ENCODE results near the gene POLD2. TPM values are rescaled to one million over a fixed set of nuclear protein-coding genes. Genes with fewer than 3 reads are reported as not detected.

Gene POLD2
- total and polyA plus RNA-seq, 2 of the 8 experiments (the other 6 are each of a cell fraction or from before 2014, with no cell fraction given) = 148 to 214 TPM

GRCh38 chr7:44101966-44102845 is 21.1 kb downstream of the POLD2 start (continued):
- TF ChIP-seq, protein P1, sequence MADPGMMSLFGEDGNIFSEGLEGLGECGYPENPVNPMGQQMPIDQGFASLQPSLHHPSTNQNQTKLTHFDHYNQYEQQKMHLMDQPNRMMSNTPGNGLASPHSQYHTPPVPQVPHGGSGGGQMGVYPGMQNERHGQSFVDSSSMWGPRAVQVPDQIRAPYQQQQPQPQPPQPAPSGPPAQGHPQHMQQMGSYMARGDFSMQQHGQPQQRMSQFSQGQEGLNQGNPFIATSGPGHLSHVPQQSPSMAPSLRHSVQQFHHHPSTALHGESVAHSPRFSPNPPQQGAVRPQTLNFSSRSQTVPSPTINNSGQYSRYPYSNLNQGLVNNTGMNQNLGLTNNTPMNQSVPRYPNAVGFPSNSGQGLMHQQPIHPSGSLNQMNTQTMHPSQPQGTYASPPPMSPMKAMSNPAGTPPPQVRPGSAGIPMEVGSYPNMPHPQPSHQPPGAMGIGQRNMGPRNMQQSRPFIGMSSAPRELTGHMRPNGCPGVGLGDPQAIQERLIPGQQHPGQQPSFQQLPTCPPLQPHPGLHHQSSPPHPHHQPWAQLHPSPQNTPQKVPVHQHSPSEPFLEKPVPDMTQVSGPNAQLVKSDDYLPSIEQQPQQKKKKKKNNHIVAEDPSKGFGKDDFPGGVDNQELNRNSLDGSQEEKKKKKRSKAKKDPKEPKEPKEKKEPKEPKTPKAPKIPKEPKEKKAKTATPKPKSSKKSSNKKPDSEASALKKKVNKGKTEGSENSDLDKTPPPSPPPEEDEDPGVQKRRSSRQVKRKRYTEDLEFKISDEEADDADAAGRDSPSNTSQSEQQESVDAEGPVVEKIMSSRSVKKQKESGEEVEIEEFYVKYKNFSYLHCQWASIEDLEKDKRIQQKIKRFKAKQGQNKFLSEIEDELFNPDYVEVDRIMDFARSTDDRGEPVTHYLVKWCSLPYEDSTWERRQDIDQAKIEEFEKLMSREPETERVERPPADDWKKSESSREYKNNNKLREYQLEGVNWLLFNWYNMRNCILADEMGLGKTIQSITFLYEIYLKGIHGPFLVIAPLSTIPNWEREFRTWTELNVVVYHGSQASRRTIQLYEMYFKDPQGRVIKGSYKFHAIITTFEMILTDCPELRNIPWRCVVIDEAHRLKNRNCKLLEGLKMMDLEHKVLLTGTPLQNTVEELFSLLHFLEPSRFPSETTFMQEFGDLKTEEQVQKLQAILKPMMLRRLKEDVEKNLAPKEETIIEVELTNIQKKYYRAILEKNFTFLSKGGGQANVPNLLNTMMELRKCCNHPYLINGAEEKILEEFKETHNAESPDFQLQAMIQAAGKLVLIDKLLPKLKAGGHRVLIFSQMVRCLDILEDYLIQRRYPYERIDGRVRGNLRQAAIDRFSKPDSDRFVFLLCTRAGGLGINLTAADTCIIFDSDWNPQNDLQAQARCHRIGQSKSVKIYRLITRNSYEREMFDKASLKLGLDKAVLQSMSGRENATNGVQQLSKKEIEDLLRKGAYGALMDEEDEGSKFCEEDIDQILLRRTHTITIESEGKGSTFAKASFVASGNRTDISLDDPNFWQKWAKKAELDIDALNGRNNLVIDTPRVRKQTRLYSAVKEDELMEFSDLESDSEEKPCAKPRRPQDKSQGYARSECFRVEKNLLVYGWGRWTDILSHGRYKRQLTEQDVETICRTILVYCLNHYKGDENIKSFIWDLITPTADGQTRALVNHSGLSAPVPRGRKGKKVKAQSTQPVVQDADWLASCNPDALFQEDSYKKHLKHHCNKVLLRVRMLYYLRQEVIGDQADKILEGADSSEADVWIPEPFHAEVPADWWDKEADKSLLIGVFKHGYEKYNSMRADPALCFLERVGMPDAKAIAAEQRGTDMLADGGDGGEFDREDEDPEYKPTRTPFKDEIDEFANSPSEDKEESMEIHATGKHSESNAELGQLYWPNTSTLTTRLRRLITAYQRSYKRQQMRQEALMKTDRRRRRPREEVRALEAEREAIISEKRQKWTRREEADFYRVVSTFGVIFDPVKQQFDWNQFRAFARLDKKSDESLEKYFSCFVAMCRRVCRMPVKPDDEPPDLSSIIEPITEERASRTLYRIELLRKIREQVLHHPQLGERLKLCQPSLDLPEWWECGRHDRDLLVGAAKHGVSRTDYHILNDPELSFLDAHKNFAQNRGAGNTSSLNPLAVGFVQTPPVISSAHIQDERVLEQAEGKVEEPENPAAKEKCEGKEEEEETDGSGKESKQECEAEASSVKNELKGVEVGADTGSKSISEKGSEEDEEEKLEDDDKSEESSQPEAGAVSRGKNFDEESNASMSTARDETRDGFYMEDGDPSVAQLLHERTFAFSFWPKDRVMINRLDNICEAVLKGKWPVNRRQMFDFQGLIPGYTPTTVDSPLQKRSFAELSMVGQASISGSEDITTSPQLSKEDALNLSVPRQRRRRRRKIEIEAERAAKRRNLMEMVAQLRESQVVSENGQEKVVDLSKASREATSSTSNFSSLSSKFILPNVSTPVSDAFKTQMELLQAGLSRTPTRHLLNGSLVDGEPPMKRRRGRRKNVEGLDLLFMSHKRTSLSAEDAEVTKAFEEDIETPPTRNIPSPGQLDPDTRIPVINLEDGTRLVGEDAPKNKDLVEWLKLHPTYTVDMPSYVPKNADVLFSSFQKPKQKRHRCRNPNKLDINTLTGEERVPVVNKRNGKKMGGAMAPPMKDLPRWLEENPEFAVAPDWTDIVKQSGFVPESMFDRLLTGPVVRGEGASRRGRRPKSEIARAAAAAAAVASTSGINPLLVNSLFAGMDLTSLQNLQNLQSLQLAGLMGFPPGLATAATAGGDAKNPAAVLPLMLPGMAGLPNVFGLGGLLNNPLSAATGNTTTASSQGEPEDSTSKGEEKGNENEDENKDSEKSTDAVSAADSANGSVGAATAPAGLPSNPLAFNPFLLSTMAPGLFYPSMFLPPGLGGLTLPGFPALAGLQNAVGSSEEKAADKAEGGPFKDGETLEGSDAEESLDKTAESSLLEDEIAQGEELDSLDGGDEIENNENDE (IDR thresholded peaks at IDR 0.05; ENCODE audit: insufficient replicate concordance, low read length) = no peak
- TF ChIP-seq GABPA (IDR thresholded peaks at IDR 0.05; ENCODE audit: borderline replicate concordance, insufficient read depth, low read length) (no peak), NANOG (IDR thresholded peaks at IDR 0.05; ENCODE audit: insufficient read depth, low read depth, low read length, poor library complexity, severe bottlenecking) (no peak), TAF1 (IDR thresholded peaks at IDR 0.05; ENCODE audit: low read depth, low read length) (no peak), CEBPB (IDR thresholded peaks at IDR 0.05; ENCODE audit: low read depth, low read length) (no peak), MAX (IDR thresholded peaks at IDR 0.05) (no peak)
- TF ChIP-seq, protein P2, sequence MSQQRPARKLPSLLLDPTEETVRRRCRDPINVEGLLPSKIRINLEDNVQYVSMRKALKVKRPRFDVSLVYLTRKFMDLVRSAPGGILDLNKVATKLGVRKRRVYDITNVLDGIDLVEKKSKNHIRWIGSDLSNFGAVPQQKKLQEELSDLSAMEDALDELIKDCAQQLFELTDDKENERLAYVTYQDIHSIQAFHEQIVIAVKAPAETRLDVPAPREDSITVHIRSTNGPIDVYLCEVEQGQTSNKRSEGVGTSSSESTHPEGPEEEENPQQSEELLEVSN (IDR thresholded peaks at IDR 0.05) = no peak

All from H1 (cell line).